Bone marrow (tissue), 2 donors: ENCODE data around the gene NPR3.
"Not testable (repeated sequence)": the region's sequence is repeated elsewhere in the genome, so short reads cannot be mapped to it uniquely, and the experiment has no call there.

Experiments used
- DNase-seq, 2 donors: peaks; one replicate each; lab custom pipeline; 2025; lab: John Stamatoyannopoulos, UW

The NPR3 gene

DNA sequence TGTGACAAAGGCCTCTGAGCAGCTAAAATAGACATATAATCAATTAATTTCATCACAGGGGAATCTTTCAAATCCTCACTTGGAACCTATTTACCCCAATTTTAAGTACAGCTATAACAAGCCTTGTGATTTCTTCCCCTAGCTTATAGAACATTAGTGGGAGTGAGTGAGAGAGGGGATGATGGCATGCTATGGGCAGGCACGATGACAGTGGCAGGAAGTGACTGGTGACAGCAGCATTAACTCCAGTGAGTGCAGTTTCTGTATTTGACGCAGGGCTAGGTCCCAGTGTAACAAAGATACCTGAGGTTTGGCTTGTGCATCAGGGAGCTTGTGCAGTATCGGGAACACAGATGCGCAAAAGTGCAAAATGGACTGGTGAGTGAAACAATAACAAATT lies 54.1 kb downstream of the NPR3 start:
- peak in 1 of 2 donors; percentile 33 for DNase-seq

DNA sequence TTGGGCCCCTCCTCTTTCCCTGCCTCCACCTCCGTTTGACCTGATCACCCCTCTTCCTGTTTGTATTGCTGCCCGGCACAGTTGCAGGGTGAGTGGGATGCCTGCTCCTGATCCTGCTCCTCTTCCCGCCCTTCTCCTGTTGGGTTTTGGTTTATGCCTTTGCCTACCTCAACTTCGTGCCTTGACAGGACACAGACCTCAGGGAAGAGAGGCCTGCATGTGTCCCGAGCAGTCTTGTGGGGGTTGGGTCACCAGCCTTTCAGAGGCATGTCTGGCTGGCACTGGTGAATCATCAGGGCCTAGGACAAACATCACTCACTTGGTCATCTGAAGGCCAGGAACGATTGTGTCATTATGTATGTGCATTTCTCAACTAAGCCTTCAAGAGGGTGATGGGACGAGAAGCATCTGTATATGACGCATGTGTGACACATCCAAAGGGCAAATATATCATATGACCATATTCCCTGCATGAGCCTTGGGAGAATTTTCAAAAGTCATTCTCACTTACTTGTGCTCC lies 56.9 kb downstream of the NPR3 start:
- DNase-seq, result peak in 1 of 2 donors; percentile 4

DNA sequence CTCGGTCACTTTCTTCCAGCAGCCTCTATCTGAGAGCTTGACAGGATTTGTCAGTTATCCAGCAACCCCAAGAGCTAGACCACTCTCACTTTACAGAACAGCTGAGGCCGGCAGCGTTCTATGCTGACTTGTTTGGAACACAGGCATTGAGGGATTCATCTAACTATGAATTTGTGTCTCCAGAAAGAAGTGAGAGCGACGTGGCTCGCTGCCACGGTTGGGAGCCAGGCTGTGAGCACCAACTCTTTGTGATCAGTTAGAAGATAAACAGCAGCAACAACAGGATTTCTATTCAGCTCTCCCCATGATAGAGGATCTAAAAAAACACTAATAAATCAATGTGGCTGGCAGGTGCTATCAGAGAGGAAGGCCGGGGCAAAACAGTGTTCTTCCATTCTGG lies 58.6 kb downstream of the NPR3 start:
- no peak for DNase-seq

DNA sequence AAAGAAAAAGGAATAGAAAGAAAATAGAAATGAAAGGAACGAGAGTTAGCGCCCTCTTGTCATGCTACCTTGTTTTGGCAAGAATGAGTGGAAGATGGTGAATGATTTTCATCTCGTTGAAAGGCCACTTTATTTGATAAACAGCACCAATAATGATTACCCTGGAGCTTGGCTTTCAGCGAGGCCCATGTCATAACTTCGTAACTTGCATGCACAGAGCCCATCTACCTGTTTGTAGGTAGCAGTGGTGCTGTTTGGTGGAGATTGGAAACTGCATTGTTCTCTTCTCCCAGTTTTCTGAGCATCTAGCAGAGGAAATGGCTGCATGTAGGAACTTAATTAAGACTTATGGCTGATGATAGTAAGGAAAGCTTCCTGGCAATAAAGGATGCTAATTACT lies 59.3 kb downstream of the NPR3 start:
- no peak for DNase-seq

DNA sequence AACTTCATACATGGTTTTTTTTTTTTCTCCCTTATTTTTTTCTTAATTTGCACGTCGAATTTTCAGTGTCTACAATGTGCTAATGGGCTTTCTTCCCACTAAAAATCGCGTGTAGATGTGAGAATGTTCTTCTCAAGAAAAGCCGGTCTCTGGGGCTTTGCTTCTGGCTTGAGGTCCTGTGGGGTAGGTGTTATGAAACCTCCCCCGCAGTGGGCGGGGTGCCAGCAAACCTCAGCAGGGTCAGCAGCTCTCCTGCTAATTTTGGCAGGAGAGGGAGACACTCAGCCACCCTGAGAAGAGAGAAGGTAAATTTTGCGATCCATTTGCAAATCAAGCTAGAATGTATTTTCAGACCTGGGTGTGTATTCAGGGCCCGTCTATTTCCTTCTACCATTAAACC lies 59.9 kb downstream of the NPR3 start:
- DNase-seq, result no peak

DNA sequence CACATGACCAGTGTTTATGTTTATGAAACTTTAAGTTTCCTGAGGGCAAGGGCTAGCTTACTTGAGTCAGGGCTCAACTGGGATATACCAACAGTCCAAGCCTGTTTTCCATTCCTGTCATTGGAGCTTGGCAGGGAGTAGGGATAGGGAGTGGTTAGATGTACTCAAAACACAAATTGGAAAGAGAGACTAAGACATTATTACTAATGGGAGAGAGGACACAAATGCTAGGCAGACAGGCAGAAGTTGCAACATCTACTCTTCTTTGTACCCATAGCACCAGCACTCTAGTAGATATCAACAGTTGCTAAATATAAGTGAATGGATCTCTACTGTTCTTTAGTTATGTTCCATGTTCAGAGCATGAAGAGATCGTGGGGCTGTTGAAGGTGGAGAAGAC lies 62.8 kb downstream of the NPR3 start:
- DNase-seq, result no peak

DNA sequence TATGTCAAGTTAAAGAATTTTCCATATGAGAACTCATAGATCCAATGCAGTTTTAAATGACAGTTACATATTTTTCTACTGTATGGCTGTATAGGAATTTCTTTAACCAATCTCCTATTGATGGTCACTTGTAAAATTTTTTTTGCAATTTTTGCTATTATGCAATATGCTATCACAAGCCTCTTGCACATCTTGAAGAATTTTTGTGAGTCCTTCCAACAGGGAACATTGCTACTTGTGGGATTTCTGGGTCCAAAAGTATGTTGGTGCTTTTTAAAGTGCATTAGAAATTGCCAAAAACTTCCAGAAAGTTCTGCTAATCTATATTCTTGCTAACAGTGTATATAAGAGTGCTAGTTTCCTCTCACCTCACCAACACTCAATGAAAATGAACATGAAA lies 65.1 kb downstream of the NPR3 start:
- DNase-seq, result no peak

DNA sequence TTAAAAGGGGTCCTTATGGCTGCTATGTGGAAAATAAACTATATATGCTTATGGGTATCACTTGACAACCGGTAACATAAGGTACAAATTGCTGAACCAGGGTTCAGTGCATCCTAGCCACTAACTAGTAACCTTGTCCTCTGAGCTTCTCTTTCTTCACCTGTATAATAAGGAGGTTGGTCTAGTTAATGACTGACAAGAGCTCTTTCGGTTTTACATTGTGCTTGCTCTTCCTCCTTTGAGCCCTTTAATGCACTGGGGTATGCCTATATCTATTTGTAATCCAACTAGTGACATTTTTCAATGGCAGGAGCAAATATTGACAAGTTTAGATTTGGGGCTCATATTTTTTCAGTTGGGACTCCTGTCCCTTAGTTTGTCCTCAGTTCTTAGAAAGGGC lies 66.1 kb downstream of the NPR3 start:
- no peak for DNase-seq

DNA sequence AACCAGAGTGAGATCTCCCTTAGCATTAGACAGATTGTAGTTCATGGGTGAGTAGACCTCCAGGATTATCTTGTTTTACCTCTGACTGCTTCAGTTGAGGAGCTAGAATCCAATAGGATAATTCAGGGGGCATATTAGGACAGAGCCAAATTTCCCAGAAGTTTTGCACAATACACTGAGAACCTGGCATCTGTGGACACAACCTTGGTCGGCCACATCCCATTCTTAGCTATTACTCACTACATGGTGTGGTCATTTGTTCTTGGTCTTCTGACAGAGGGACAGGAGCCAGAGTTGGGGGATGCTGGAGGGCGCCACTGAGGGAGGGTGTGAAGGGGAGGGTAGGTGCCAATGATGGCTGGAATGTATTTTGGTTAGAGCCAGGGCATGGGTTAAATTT lies 66.6 kb downstream of the NPR3 start:
- no peak for DNase-seq

DNA sequence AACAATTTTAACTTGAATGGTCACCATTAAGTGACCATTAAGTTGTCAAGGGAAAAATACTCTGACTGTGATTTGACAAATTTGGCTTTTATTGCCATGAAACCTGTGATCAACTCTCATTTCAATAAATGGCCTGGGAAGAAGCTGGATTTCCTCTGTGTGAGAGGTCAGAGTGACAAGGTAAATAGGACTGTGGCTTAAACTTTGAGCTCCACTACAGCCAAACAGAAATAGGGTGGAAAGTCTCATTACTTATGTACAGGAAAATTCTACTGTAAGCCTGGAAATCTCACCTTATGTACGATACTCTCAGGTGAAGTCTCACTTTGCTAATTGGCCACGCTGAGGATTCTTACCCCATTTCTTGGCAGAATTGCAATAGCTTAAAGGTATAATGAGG lies 67.3 kb downstream of the NPR3 start:
- DNase-seq, result no peak

DNA sequence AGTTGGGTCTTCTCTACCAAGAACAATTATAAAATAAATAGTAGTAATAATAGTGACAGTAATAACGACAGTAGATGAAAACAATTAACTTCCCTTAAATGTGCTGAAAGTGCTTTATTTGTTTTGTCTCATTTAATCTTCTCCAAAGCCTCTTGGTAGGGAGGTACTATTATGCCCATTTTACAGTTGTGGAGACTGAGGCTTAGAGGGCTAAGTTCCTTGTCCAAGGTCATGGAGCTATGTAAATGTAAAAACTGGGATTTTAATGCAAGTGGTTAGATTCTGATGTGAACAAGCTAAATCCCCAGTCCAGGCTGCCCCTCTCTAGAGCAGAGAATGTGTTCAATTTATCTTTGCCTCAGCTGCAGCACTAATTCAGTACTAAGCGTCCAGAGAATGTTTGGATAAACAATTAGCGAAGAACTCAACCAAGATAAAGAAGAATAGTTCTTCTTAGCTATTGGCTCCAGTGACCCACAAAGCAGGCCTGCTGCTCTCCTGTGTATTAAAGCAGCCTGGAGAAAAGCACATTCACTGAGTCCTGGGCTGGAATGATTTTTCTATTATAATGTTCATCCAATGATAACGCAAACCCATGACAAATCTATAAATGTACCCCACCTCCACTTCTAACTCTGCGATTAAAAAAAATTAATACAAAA lies 68.8 kb downstream of the NPR3 start:
- no peak for DNase-seq

DNA sequence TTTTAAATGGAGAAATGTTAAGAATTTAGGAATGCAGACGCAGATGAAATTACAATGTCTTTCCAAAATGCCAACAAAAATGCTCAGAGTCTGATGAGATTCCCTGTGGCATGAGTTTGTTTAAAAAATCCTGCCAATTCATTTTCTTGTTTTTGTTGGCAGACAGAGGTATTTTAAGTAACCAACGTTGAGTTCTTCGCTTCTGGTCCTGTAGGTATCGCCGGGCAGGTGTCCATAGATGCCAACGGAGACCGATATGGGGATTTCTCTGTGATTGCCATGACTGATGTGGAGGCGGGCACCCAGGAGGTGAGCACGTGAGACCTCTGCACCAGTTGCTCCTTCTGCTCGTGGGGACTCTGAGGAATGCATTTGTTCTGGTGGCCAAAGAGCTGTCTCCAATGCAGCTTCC lies 69.4 kb downstream of the NPR3 start:
- no peak for DNase-seq

DNA sequence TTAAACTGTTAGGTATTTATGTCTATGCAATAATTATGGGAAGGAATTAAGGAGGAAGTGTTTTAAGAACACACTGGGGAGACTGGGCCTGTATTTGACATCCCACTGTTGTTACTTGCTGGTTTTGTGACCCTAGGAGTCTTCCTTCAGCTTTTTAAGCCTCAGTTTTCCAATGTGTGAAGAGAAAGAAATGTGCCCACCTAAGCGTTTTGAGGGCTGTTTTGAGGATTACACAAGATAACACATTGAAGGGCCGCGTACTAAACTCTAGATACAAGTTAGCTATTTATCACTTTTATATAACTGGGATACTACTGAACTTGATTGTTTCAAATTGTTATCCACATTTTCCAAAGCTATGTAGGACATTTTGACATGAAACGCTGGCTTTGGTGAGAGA lies 72.5 kb downstream of the NPR3 start:
- no peak for DNase-seq

DNA sequence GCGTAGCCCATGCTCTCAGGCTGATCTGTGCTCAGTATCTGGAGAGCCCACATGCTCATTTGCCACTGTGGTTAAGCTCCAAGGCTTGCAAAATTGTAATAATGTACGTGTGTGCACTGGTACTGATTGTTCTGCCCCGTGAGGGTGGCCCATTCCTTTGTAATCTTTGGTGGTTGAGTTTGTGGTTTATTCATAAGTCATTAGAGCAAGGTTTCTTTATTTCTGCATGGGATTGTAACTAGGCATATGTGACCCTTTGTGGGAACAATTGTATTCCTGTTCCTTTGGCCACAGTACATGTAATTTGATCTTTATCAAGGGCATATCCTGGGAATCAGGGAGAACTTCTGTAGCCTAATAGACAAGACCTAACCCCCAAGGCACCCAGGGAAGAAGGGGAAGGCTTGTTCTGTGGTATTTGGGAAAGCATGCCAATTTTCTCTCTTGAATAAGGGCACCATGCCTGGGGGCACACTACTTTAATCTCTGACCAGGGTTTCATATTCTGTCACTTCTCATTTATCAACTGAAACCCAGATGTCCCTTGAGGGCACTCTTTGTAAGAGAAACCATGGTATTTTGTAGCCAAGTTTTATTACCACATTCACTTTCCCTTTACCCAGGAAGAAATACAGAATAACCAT lies 74.6 kb downstream of the NPR3 start:
- no peak for DNase-seq

DNA sequence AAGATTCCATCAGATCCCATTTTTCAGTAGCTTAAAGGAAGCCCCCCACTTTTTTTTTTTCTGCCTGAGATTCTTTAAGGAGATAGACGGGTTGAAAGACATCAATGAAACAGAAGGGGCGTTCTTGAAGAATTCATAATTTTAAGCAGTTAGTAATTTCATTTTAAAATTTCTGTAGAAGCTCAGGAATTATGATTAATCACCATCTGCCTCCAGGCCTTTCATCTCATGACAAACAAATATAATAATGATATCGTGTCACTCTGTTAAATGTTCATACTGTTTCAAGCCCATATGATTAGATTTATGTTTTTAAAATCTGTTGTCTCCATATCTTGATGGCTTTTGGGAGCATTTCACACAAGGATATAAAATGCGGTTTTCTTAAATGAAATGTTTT lies 75.2 kb downstream of the NPR3 start:
- DNase-seq, result no peak

DNA sequence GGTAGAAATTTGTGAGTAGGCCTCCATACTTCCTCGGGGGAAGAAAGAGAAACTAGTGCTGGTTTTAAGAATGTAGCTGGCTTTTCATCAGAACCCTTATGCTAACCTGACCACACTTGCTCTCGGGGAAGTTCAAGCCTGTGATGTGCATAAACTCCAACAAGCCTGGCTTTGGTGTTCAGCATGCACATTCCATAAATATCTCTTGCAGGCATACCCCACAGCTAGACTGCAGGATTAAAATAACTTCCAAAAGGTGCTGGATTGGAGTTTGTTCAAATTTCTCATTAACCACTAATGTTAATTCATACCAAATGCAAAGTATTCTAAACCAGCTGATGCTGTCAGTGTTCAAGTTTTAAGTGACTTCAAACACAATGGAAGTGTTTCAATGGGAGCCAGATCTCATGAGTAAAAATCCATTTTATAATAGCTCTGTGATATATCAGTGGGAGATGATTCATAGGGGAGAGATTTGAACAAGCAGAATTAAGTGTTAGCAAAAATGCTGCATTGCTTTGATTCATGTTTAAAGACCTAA lies 79.4 kb downstream of the NPR3 start:
- DNase-seq, result no peak

DNA sequence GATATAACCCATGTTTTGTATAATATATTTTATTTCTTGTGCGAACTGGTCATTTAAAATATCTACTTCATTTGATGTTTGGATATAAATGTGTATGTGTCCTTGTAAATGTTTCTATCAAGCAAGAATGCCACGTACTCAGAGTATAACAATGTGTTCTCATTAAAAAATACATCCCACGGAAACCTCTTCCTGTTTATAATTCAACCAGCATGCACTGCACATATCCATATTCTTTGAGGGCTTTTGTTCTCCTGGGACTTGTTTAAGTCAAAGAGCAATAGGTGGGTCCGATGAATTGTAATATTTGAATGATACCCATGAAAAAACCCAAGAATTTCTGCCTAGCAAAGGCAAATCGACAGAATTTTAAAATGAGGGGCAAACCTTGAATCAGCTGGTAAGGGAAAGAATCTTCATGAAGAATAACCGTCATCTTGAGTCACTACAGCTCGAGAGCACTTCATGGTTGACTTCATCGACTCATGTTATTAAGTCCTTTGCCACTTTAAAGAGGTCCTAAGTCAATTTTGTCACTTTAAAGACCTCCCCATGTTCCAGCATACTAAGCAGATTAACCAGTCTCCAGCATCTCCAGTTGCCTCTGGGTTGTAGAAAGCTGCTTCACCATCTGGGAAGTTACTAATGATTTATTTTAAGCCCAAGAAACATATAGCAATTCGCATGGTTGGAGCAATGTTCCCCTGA lies 80.6 kb downstream of the NPR3 start:
- no peak for DNase-seq

DNA sequence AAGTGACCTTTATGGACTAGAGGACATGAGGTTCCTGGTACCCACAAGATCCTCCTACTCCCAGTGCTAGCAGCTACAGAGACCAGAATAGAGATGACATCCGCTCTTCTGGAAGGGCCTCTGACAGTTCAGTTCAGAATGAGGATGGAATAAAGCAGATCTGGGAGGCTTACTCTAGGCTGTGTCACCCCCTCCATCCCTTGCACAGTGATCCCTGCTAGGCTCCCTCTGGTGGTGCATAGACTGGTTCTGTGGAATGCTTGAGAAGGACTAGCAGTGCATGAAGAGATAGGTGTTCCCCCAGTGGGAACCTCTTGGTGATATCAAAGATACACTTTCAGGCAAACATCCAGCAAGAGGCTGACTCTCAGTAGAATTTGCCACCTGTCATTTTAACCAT lies 83.0 kb downstream of the NPR3 start:
- DNase-seq, result peak in 1 of 2 donors; percentile 13

DNA sequence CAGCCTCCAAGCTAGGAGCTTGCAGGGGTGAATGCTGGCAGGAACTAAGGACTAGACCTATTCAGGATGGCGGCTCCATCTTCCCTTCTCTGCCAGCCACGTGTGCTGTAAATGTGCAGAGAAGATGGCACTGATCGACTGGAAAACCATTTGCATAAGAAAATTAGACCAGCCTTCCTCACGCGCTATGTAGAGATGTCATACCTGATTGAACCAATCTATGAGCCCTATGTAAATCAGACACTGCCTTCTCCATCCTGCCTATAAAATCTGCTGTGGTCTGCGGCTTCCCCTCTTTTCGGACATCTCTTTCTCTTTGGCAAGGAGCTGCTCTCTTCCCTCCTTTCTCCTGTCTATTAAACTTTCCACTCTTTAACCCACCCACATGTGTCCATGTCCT lies 91.6 kb downstream of the NPR3 start:
- no peak for DNase-seq

DNA sequence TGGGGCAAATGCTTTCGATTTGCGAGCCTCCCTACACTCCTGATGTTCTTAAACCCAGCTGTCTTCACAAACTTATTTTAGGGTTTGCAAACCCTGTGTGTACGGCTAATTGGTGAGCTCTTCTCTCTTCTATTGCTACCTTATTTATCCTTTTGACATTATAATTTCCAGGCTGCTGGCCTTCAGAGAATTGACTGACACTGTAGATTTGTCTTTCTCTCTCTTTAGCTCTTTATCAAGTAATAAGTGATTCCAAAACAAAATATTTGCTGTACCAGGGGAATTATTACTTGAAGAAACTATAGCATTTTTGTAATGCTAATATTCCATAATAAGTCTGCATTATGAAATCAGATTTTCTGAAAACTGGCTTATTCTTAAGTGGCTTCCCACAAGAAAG lies 92.5 kb downstream of the NPR3 start:
- DNase-seq, result no peak

DNA sequence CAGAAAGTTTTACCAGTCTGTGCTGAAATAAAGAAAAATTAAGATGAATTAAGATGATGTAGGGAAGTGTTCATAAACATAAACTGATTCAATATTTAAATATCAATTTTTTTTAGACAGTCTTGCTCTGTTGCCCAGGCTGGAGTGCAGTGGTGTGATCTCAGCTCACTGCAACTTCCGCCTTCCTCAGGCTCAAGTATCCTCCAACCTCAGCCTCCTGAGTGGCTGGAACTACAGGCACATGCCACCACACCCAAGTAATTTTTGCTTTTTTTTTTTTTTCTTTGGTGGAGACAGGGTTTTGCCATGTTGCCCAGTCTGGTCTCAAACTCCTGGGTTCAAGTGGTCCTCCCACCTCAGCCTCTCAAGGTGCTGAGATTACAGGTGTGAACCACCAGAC lies 94.3 kb downstream of the NPR3 start:
- not testable (repeated sequence) for DNase-seq

DNA sequence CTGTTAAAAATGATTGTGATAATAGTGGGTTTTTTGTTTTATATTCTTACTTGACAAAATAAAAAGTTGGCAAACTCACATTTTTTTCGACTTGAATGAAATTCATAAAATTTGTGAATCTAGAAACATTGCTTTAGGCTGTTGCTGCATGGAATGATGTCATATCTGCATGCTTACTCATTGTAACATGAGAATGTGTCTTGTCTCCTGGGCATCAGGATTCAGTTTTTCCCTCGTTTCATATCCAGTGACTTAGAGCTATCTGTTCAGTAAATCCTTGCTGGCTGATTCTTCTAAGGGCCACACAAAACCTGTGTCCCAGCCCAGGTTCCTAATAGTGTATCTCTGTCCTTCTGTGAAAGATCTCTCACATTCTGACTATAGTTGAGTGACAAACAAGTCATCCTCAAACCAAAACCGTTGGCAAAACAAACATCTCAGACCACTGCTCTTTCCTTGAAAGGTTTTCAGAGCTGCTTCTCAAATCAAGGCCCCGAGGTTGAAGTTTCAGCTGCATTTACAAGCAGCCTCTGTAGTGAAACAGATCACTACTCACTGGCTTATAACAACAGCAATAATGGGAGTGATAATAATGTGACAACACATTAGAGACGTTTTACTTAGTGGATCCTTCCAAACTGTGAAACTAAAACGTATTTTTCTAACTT lies 95.0 kb downstream of the NPR3 start:
- DNase-seq, result no peak
